MM.1S (cell line): ENCODE data around the gene TBX22.
"Not testable (repeated sequence)": the region's sequence is repeated elsewhere in the genome, so short reads cannot be mapped to it uniquely, and the experiment has no call there.

Experiments
- DNase-seq: peaks from one replicate; pipeline ENCODE4 v3.0.0-alpha.2; 2015
- H2AFZ ChIP-seq: fragments of 300-600 bp; sonication (generic); 2 replicates; pipeline ENCODE4 v1.6.0; 2016; ENCODE audit warnings: antibody characterized with exemption, low read length
- H3F3A ChIP-seq: fragments of 300-600 bp; sonication (generic); 2 replicates; pipeline ENCODE4 v1.6.1; 2016; ENCODE audit warnings: mild to moderate bottlenecking, antibody characterized with exemption, low read length, moderate library complexity, mixed read lengths; ENCODE audit not compliant: insufficient read depth
- H3K27ac ChIP-seq: fragments of 300-600 bp; sonication (generic); 2 replicates; pipeline ENCODE4 v1.5.1; 2016; ENCODE audit warnings: mild to moderate bottlenecking, low read length
- H3K27me3 ChIP-seq: fragments of 300-600 bp; sonication (generic); replicated peaks from 2 replicates; pipeline ENCODE4 v1.6.0; 2016; ENCODE audit warnings: low read length; ENCODE audit not compliant: insufficient read depth
- H3K36me3 ChIP-seq: fragments of 300-600 bp; sonication (generic); replicated peaks from 2 replicates; pipeline ENCODE4 v1.6.1; 2016; ENCODE audit warnings: mild to moderate bottlenecking, low read length, mixed read lengths; ENCODE audit not compliant: insufficient read depth
- H3K4me1 ChIP-seq: fragments of 300-600 bp; sonication (generic); 2 replicates; pipeline ENCODE4 v1.6.1; 2016; ENCODE audit warnings: low read length, mixed read lengths
- H3K4me2 ChIP-seq: fragments of 300-600 bp; sonication (generic); 2 replicates; pipeline ENCODE4 v1.6.0; 2016; ENCODE audit warnings: low read depth, low read length
- H3K4me3 ChIP-seq: fragments of 300-600 bp; sonication (generic); 2 replicates; pipeline ENCODE4 v1.5.1; 2016; ENCODE audit warnings: low read length, mixed read lengths
- H3K79me2 ChIP-seq: fragments of 300-600 bp; sonication (generic); 2 replicates; pipeline ENCODE4 v1.6.1; 2016; ENCODE audit warnings: mixed run types, low read length, mixed read lengths
- H3K9ac ChIP-seq: fragments of 300-600 bp; sonication (generic); 2 replicates; pipeline ENCODE4 v1.6.1; 2016; ENCODE audit warnings: low read length, mixed read lengths
- H3K9me2 ChIP-seq: fragments of 300-600 bp; sonication (generic); replicated peaks from 2 replicates; pipeline ENCODE4 v1.6.1; 2016; ENCODE audit warnings: mild to moderate bottlenecking, low read length, mixed read lengths; ENCODE audit not compliant: insufficient read depth
- H3K9me3 ChIP-seq: fragments of 300-600 bp; sonication (generic); replicated peaks from 2 replicates; pipeline ENCODE4 v1.6.1; 2016; ENCODE audit warnings: mild to moderate bottlenecking, low read length, mixed read lengths; ENCODE audit not compliant: insufficient read depth
- H4K20me1 ChIP-seq: fragments of 300-600 bp; sonication (generic); 2 replicates; pipeline ENCODE4 v1.6.1; 2016; ENCODE audit warnings: mild to moderate bottlenecking, low read length, moderate library complexity, mixed read lengths; ENCODE audit not compliant: insufficient read depth
- EZH2 ChIP-seq: fragments of 300-600 bp; sonication (generic); optimal IDR thresholded peaks from 2 replicates; pipeline ENCODE3; 2017; ENCODE audit warnings: low read depth, mild to moderate bottlenecking, antibody characterized with exemption, low read length, mixed read lengths
- EZH2phosphoT487 ChIP-seq: fragments of 300-600 bp; sonication (generic); IDR thresholded peaks from 2 replicates; pipeline ENCODE4 v1.6.1; 2018; ENCODE audit warnings: antibody characterized with exemption, low read length
- TF ChIP-seq, protein P1 (sequence below): fragments of 300-600 bp; sonication (generic); IDR thresholded peaks from 2 replicates; pipeline ENCODE4 v1.5.1; 2016; ENCODE audit warnings: antibody characterized with exemption, low read length, mixed read lengths

Gene TBX22

GRCh38 chrX:80022363-80023031 lies 7.9 kb downstream of the TBX22 start:
- no peaks in the 10 kb centered on the region for H3K79me2 ChIP-seq
- H3K4me2 ChIP-seq = no peak overlapping the region
- DNase-seq = no peak
- no peaks in the 10 kb centered on the region for H3F3A ChIP-seq
- H4K20me1 ChIP-seq = no peaks in the 10 kb centered on the region
- H3K27ac ChIP-seq = no peak overlapping the region
- H3K9me2 ChIP-seq = no peaks in the 10 kb centered on the region
- no peak overlapping the region for H3K4me3 ChIP-seq
- no peak overlapping the region for H2AFZ ChIP-seq
- TF ChIP-seq, protein P1, sequence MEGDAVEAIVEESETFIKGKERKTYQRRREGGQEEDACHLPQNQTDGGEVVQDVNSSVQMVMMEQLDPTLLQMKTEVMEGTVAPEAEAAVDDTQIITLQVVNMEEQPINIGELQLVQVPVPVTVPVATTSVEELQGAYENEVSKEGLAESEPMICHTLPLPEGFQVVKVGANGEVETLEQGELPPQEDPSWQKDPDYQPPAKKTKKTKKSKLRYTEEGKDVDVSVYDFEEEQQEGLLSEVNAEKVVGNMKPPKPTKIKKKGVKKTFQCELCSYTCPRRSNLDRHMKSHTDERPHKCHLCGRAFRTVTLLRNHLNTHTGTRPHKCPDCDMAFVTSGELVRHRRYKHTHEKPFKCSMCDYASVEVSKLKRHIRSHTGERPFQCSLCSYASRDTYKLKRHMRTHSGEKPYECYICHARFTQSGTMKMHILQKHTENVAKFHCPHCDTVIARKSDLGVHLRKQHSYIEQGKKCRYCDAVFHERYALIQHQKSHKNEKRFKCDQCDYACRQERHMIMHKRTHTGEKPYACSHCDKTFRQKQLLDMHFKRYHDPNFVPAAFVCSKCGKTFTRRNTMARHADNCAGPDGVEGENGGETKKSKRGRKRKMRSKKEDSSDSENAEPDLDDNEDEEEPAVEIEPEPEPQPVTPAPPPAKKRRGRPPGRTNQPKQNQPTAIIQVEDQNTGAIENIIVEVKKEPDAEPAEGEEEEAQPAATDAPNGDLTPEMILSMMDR = no peak
- TF ChIP-seq EZH2phosphoT487 = no peak
- TF ChIP-seq EZH2 = no peak
- H3K36me3 ChIP-seq = no peaks in the 10 kb centered on the region
- no peak overlapping the region for H3K9ac ChIP-seq
- H3K4me1 ChIP-seq = no peaks in the 10 kb centered on the region
- no peaks in the 10 kb centered on the region for H3K27me3 ChIP-seq
- H3K9me3 ChIP-seq = no peaks in the 10 kb centered on the region

GRCh38 chrX:80026116-80026515 lies 11.6 kb downstream of the TBX22 start:
- DNase-seq = no peak
- Histone ChIP-seq H3K79me2 (no peaks in the 10 kb centered on the region), H3K36me3 (no peaks in the 10 kb centered on the region), H3F3A (no peaks in the 10 kb centered on the region), H3K9me3 (no peaks in the 10 kb centered on the region), H3K4me3 (no peak overlapping the region), H3K27me3 (no peaks in the 10 kb centered on the region), H3K4me2 (no peak overlapping the region), H2AFZ (no peak overlapping the region), H3K9me2 (no peaks in the 10 kb centered on the region), H3K9ac (no peak overlapping the region), H3K27ac (no peak overlapping the region), H4K20me1 (no peaks in the 10 kb centered on the region), H3K4me1 (no peaks in the 10 kb centered on the region)
- TF ChIP-seq EZH2 (no peak), EZH2phosphoT487 (no peak)
- TF ChIP-seq, protein P1 = no peak

DNA sequence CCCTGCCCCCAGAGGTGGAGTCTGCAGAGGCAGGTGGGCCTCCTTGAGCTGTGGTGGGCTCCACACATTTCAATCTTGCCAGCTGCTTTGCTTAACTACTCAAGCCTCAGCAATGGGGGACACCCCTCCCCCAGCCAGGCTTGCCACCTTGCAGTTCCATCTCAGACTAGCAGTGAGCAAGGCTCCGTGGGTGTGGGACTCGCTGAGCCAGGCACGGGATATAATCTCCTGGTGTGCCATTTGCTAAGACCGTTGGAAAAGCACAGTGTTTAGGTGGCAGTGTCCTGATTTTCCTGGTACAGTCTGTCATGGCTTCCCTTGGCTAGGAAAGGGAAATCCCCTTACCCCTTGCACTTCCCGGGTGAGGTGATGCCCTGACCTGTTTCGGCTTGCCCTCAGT lies 51.6 kb downstream of the TBX22 start:
- not testable (repeated sequence) for H3K4me2 ChIP-seq, H2AFZ ChIP-seq, H3K79me2 ChIP-seq, H3F3A ChIP-seq, H3K9me3 ChIP-seq, H3K4me1 ChIP-seq, H3K9me2 ChIP-seq, DNase-seq, H3K36me3 ChIP-seq, H3K27me3 ChIP-seq, H4K20me1 ChIP-seq, H3K4me3 ChIP-seq, H3K9ac ChIP-seq, H3K27ac ChIP-seq

- H3K9ac ChIP-seq, H3K9me3 ChIP-seq, H3K4me3 ChIP-seq, H3K4me2 ChIP-seq, H3K4me1 ChIP-seq, H3K27me3 ChIP-seq, H2AFZ ChIP-seq, H3K36me3 ChIP-seq, H4K20me1 ChIP-seq, DNase-seq, H3K9me2 ChIP-seq, H3K79me2 ChIP-seq, H3K27ac ChIP-seq, H3F3A ChIP-seq: not testable (repeated sequence)
Observed at GRCh38 chrX:80075625-80076024, 61.1 kb downstream of the TBX22 start.
